BLaER1 treated with 17β-estradiol and CSF1 and Interleukin-3, amounts not matched to agents 10 nM and 100 nM (cell line): Measurements from ENCODE around the gene ROPN1L.
A peak's percentile ranks its signal among the peaks of the same experiment; 100 is the strongest.

Experiments
- H3K27ac ChIP-seq, 11 experiments: shearing (Covaris generic); formaldehyde crosslinking; 2 replicates each; pipeline ENCODE4 v1.8.1; 2022
- H3K27me3 ChIP-seq, 11 experiments: shearing (Covaris generic); formaldehyde crosslinking; 2 replicates each; pipeline ENCODE4 v1.8.1; 2022
- H3K36me3 ChIP-seq, 11 experiments: shearing (Covaris generic); formaldehyde crosslinking; 2 replicates each; pipeline ENCODE4 v1.8.1; 2022
- H3K4me1 ChIP-seq, 10 experiments: shearing (Covaris generic); formaldehyde crosslinking; 2 replicates each; pipeline ENCODE4 v1.8.1; 2022
- H3K4me2 ChIP-seq, 11 experiments: shearing (Covaris generic); formaldehyde crosslinking; 2 replicates each; pipeline ENCODE4 v1.8.1; 2022
- H3K4me3 ChIP-seq, 10 experiments: shearing (Covaris generic); formaldehyde crosslinking; 2 replicates each; pipeline ENCODE4 v1.8.1; 2022
- H3K9ac ChIP-seq, 11 experiments: shearing (Covaris generic); formaldehyde crosslinking; 2 replicates each; pipeline ENCODE4 v1.8.1; 2022
- H3K9me3 ChIP-seq, 11 experiments: shearing (Covaris generic); formaldehyde crosslinking; replicated peaks in 1 of 11; 2 replicates each; pipeline ENCODE4 v1.8.1; 2022
- H4K20me1 ChIP-seq, 11 experiments: shearing (Covaris generic); formaldehyde crosslinking; 2 replicates each; pipeline ENCODE4 v1.8.1; 2022
- Cebpa-rat ChIP-seq, 11 experiments: shearing (Covaris generic); IDR thresholded peaks; 2 replicates each; pipeline ENCODE4 v1.8.1; 2022

Gene ROPN1L

GRCh38 chr5:10406651-10407050 is 35.0 kb upstream of the ROPN1L start:
- Histone ChIP-seq H3K9ac (no peak overlapping the region), H3K4me3 (no peak overlapping the region), H3K4me2 (no peak overlapping the region), H3K27ac (no peak overlapping the region), H3K27me3 (no peaks in the 10 kb centered on the region), H4K20me1 (peaks cover 0 to 50% (median 4%) of the 10 kb centered on the region in 11 experiments; a peak in 8 of 22 replicates), H3K36me3 (peaks cover 97 to 100% (median 100%) of the 10 kb centered on the region in 11 experiments), H3K4me1 (0 out of 20 replicates have a peak, but pooled peaks cover 0 to 5% (median 0%) of the 10 kb centered on the region in 10 experiments), H3K9me3 (no peaks in the 10 kb centered on the region)
- TF ChIP-seq Cebpa-rat (IDR thresholded peaks at IDR 0.05), result no peak

- no peak overlapping the region for H3K4me2 ChIP-seq
- TF ChIP-seq Cebpa-rat (IDR thresholded peaks at IDR 0.05), result no peak
- H3K4me1 ChIP-seq, result peaks cover 0 to 14% (median 5%) of the 10 kb centered on the region in 10 experiments; a peak in 8 of 20 replicates
- no peak overlapping the region for H3K27ac ChIP-seq
- peaks cover 98 to 100% (median 100%) of the 10 kb centered on the region in 11 experiments for H3K36me3 ChIP-seq
- no peak overlapping the region for H3K4me3 ChIP-seq
- H3K27me3 ChIP-seq, result no peaks in the 10 kb centered on the region
- H3K9me3 ChIP-seq, result no peaks in the 10 kb centered on the region
- peaks cover 0 to 54% (median 10%) of the 10 kb centered on the region in 11 experiments; a peak in 10 of 22 replicates for H4K20me1 ChIP-seq
- no peak overlapping the region for H3K9ac ChIP-seq
Measured at GRCh38 chr5:10409504-10409903, 32.2 kb upstream of the ROPN1L start.

GRCh38 chr5:10410662-10411061 is 31.0 kb upstream of the ROPN1L start:
- Histone ChIP-seq H3K9ac (no peak overlapping the region), H4K20me1 (peaks cover 0 to 59% (median 11%) of the 10 kb centered on the region in 11 experiments; a peak in 10 of 22 replicates), H3K9me3 (no peaks in the 10 kb centered on the region), H3K4me2 (no peak overlapping the region), H3K27ac (no peak overlapping the region), H3K36me3 (peaks cover 98 to 100% (median 100%) of the 10 kb centered on the region in 11 experiments), H3K4me3 (no peak overlapping the region), H3K27me3 (no peaks in the 10 kb centered on the region), H3K4me1 (peaks cover 0 to 14% (median 5%) of the 10 kb centered on the region in 10 experiments; a peak in 8 of 20 replicates)
- no peak for TF ChIP-seq Cebpa-rat (IDR thresholded peaks at IDR 0.05)

GRCh38 chr5:10411336-10411735 is 30.3 kb upstream of the ROPN1L start:
- peaks cover 96 to 100% (median 100%) of the 10 kb centered on the region in 11 experiments for H3K36me3 ChIP-seq
- H4K20me1 ChIP-seq, result peaks cover 0 to 58% (median 11%) of the 10 kb centered on the region in 11 experiments; a peak in 10 of 22 replicates
- no peak overlapping the region for H3K4me2 ChIP-seq
- no peak overlapping the region for H3K9ac ChIP-seq
- no peaks in the 10 kb centered on the region for H3K9me3 ChIP-seq
- no peak overlapping the region for H3K4me3 ChIP-seq
- no peaks in the 10 kb centered on the region for H3K27me3 ChIP-seq
- TF ChIP-seq Cebpa-rat (IDR thresholded peaks at IDR 0.05), result no peak
- H3K27ac ChIP-seq, result no peak overlapping the region
- peaks cover 0 to 14% (median 4%) of the 10 kb centered on the region in 10 experiments; a peak in 8 of 20 replicates for H3K4me1 ChIP-seq

GRCh38 chr5:10416868-10417267 is 24.8 kb upstream of the ROPN1L start:
- Histone ChIP-seq H3K9ac (no peak overlapping the region), H3K27me3 (no peaks in the 10 kb centered on the region), H3K4me2 (no peak overlapping the region), H4K20me1 (peaks cover 0 to 65% (median 8%) of the 10 kb centered on the region in 11 experiments; a peak in 10 of 22 replicates), H3K4me1 (peaks cover 16 to 24% (median 22%) of the 10 kb centered on the region in 10 experiments), H3K27ac (no peak overlapping the region), H3K4me3 (no peak overlapping the region), H3K9me3 (no peaks in the 10 kb centered on the region), H3K36me3 (peaks cover 90 to 100% (median 99%) of the 10 kb centered on the region in 11 experiments)
- no peak for TF ChIP-seq Cebpa-rat (IDR thresholded peaks at IDR 0.05)

- no peak overlapping the region for H3K4me2 ChIP-seq
- H3K36me3 ChIP-seq, result peaks cover 74 to 96% (median 93%) of the 10 kb centered on the region in 11 experiments
- H4K20me1 ChIP-seq, result peaks cover 0 to 64% (median 0%) of the 10 kb centered on the region in 11 experiments; a peak in 7 of 22 replicates
- no peaks in the 10 kb centered on the region for H3K9me3 ChIP-seq
- H3K27me3 ChIP-seq, result no peaks in the 10 kb centered on the region
- H3K27ac ChIP-seq, result no peak overlapping the region
- peaks cover 18 to 42% (median 36%) of the 10 kb centered on the region in 10 experiments; a peak in 19 of 20 replicates for H3K4me1 ChIP-seq
- TF ChIP-seq Cebpa-rat (IDR thresholded peaks at IDR 0.05), result no peak
- no peak overlapping the region for H3K9ac ChIP-seq
- H3K4me3 ChIP-seq, result no peak overlapping the region
Measured at GRCh38 chr5:10418654-10419345, 22.9 kb upstream of the ROPN1L start.

GRCh38 chr5:10420468-10420867 is 21.2 kb upstream of the ROPN1L start:
- no peak for TF ChIP-seq Cebpa-rat (IDR thresholded peaks at IDR 0.05)
- H3K4me3 ChIP-seq, result no peak overlapping the region
- peaks cover 0 to 64% (median 0%) of the 10 kb centered on the region in 11 experiments; a peak in 7 of 22 replicates for H4K20me1 ChIP-seq
- H3K4me2 ChIP-seq, result peak overlapping the region in 4 of 11 experiments; percentile 27 to 63 (median 45); a peak in 8 of 22 replicates
- H3K27me3 ChIP-seq, result no peaks in the 10 kb centered on the region
- H3K4me1 ChIP-seq, result peaks cover 18 to 47% (median 37%) of the 10 kb centered on the region in 10 experiments; a peak in 19 of 20 replicates
- peaks cover 72 to 96% (median 90%) of the 10 kb centered on the region in 11 experiments for H3K36me3 ChIP-seq
- H3K9ac ChIP-seq, result no peak overlapping the region; a peak in 2 of 22 replicates
- no peaks in the 10 kb centered on the region for H3K9me3 ChIP-seq
- H3K27ac ChIP-seq, result peak overlapping the region in 5 of 11 experiments; percentile 29 to 63 (median 39); a peak in 6 of 22 replicates

- Histone ChIP-seq H3K4me2 (peak overlapping the region in 6 of 11 experiments; percentile 12 to 63 (median 44); a peak in 10 of 22 replicates), H3K4me3 (no peak overlapping the region), H3K4me1 (peaks cover 18 to 47% (median 37%) of the 10 kb centered on the region in 10 experiments; a peak in 19 of 20 replicates), H3K9me3 (no peaks in the 10 kb centered on the region), H3K9ac (peak overlapping the region in 1 of 11 experiments; percentile 8; a peak in 2 of 22 replicates), H3K27me3 (no peaks in the 10 kb centered on the region), H3K36me3 (peaks cover 72 to 96% (median 90%) of the 10 kb centered on the region in 11 experiments), H4K20me1 (peaks cover 0 to 66% (median 0%) of the 10 kb centered on the region in 11 experiments; a peak in 8 of 22 replicates), H3K27ac (peak overlapping the region in 5 of 11 experiments; percentile 29 to 63 (median 39); a peak in 8 of 22 replicates)
- no peak for TF ChIP-seq Cebpa-rat (IDR thresholded peaks at IDR 0.05)
Measured at GRCh38 chr5:10420932-10421331, 20.7 kb upstream of the ROPN1L start.
